GM23248 (cell line): Measurements from ENCODE around the gene HEY2. TPM values are rescaled to one million over a fixed set of nuclear protein-coding genes. Genes with fewer than 3 reads are reported as not detected.

Experiments
- DNase-seq: peaks from one replicate; pipeline ENCODE4 v3.0.0-alpha.2; 2015
- H2AFZ ChIP-seq: fragments of 200-600 bp; sonication (generic); 2 replicates; pipeline ENCODE4 v1.6.1; 2016; ENCODE audit warnings: antibody characterized with exemption
- H3F3A ChIP-seq: fragments of 200-600 bp; sonication (generic); 2 replicates; pipeline ENCODE4 v1.6.1; 2016; ENCODE audit warnings: mild to moderate bottlenecking, antibody characterized with exemption, mixed run types; ENCODE audit not compliant: insufficient read depth
- H3K27ac ChIP-seq: fragments of 200-600 bp; sonication (generic); 2 replicates; pipeline ENCODE4 v1.5.1; 2016; ENCODE audit warnings: mild to moderate bottlenecking
- H3K27me3 ChIP-seq: fragments of 200-600 bp; sonication (generic); replicated peaks from 2 replicates; pipeline ENCODE4 v1.6.1; 2016; ENCODE audit warnings: mild to moderate bottlenecking; ENCODE audit not compliant: insufficient read depth
- H3K36me3 ChIP-seq: fragments of 200-600 bp; sonication (generic); 2 replicates; pipeline ENCODE4 v1.6.1; 2016; ENCODE audit warnings: low read depth, mild to moderate bottlenecking
- H3K4me1 ChIP-seq: fragments of 200-600 bp; sonication (generic); 2 replicates; pipeline ENCODE4 v1.6.1; 2016; ENCODE audit warnings: mild to moderate bottlenecking; ENCODE audit not compliant: insufficient read depth
- H3K4me2 ChIP-seq: fragments of 200-600 bp; sonication (generic); one replicate; pipeline ENCODE4 v1.6.1; 2016; ENCODE audit warnings: mild to moderate bottlenecking; ENCODE audit not compliant: unreplicated experiment
- H3K4me3 ChIP-seq: fragments of 200-600 bp; sonication (generic); 2 replicates; pipeline ENCODE4 v1.5.1; 2016; ENCODE audit warnings: mild to moderate bottlenecking
- H3K79me2 ChIP-seq: fragments of 200-600 bp; sonication (generic); 2 replicates; pipeline ENCODE4 v1.6.1; 2016; ENCODE audit warnings: mild to moderate bottlenecking; ENCODE audit not compliant: insufficient read depth
- H3K9ac ChIP-seq: fragments of 200-600 bp; sonication (generic); 2 replicates; pipeline ENCODE4 v1.6.1; 2016; ENCODE audit warnings: mild to moderate bottlenecking
- H3K9me2 ChIP-seq: fragments of 200-600 bp; sonication (generic); 2 replicates; pipeline ENCODE4 v1.6.1; 2016; ENCODE audit warnings: mixed run types, mild to moderate bottlenecking, moderate library complexity; ENCODE audit not compliant: insufficient read depth
- H3K9me3 ChIP-seq: fragments of 200-600 bp; sonication (generic); one replicate; pipeline ENCODE4 v1.6.1; 2017; ENCODE audit warnings: low read depth
- H4K20me1 ChIP-seq: fragments of 200-600 bp; sonication (generic); 2 replicates; pipeline ENCODE4 v1.6.0; 2016; ENCODE audit not compliant: insufficient read depth
- EZH2 ChIP-seq: fragments of 200-600 bp; sonication (generic); IDR thresholded peaks from 2 replicates; pipeline ENCODE4 v1.6.1; 2018; ENCODE audit warnings: antibody characterized with exemption, mild to moderate bottlenecking; ENCODE audit not compliant: insufficient read depth, poor library complexity, severe bottlenecking
- EZH2phosphoT487 ChIP-seq: fragments of 200-600 bp; sonication (generic); IDR thresholded peaks from 2 replicates; pipeline ENCODE4 v1.6.1; 2018; ENCODE audit warnings: antibody characterized with exemption, moderate library complexity, mild to moderate bottlenecking, low read depth; ENCODE audit not compliant: insufficient read depth
- WGBS, 2 experiments: methylation state at CpG; one replicate each; pipeline ENCODE4 v1.1.6; 2015 to 2017; ENCODE audit warnings: low lambda C conversion rate in 2 of 2, low coverage in 1 of 2; ENCODE audit errors: missing lambda C conversion rate in 2 of 2; 5-methylcytosine and 5-hydroxymethylcytosine counted together
- in situ Hi-C: fragments of 300-500 bp; cut with MboI; formaldehyde crosslinking; loops from 2 replicates; pipeline ENCODE4 v1.15.0; 2020
- polyA plus RNA-seq: library from polyadenylated mRNA; unstranded; fragments of >200 nt; fragmentation: Nextera tagmentation; extraction: Ambion mirVana; gene quantifications from 2 replicates; pipeline ENCODE4 v1.2.1, GENCODE V29; 2016
- total RNA-seq: library from RNA; depleted of rRNA; stranded (reverse); fragments of >200 nt; shearing (Covaris generic); gene quantifications from 2 replicates; pipeline ENCODE4 v1.2.3, GENCODE V29; 2014

The HEY2 gene
- total and polyA plus RNA-seq, 2 experiments from 2014 or later, result not detected

DNA sequence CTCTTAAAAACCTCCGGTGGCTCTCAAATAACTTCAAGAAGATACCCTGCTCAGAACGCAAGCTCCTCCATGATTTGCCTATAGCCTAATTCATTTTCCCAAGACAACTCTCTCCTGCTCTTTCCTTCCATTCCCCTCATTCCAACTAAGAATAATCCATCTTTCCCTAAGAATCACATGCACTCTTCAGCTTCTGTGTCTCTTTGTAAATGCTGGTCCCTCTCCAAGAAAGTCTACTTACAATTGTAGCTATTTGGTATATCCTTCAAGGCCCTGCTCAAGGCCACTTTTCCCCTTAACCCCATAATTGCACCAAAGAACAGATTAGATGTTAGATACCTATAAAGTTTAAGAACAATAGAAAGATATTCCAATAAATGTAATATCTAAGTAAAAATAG, 7.4 kb upstream of the HEY2 start:
- Histone ChIP-seq H3K27ac (no peak overlapping the region), H3K27me3 (peaks cover 59% of the 10 kb centered on the region), H3K9me3 (no peaks in the 10 kb centered on the region), H3F3A (no peaks in the 10 kb centered on the region), H3K4me1 (no peaks in the 10 kb centered on the region), H3K9ac (no peak overlapping the region), H3K4me2 (no peak overlapping the region), H3K9me2 (no peaks in the 10 kb centered on the region), H2AFZ (no peak overlapping the region), H3K36me3 (no peaks in the 10 kb centered on the region), H4K20me1 (no peaks in the 10 kb centered on the region), H3K79me2 (no peaks in the 10 kb centered on the region), H3K4me3 (no peak overlapping the region)
- no peak for DNase-seq
- WGBS, 2 experiments, result 80 to 85% methylated on average over 2 of the region's 2 CpGs
- in situ Hi-C loops, result no loop called here
- no peak for TF ChIP-seq EZH2
- TF ChIP-seq EZH2phosphoT487, result no peak

DNA sequence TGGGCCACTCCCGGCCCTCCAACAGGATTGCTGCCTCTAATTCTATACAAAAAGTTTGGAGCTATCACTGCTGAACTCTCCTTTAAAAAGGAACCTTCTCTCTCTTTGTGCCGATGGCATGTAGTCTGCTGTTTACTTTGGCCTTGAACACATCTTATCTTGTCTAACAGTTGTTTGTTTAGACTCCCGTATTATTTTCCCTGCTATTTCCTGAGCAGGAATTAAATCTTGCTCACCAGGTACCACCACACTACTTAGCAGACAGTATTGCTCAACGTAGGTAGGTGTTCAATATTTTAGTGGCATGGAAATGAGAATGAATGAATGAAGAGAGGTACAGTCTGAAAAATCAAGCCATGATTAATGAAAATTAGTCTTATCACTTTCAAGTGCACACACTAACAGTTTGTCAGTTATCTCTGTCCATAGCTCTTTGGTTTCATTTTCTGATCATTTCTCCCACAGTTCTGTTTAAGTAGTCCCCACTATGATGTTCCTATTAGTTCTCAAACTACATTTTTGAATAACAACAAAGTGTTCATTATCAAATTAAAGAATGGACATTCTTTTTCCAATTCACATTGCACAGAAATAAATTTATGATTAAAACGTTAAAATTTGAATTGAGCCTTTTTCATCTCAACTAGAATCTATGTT, 6.8 kb upstream of the HEY2 start:
- no peak overlapping the region for H3K27ac ChIP-seq
- TF ChIP-seq EZH2phosphoT487 (no peak), EZH2 (no peak)
- in situ Hi-C loops, result no loop called here
- no peak overlapping the region for H3K4me3 ChIP-seq
- no peaks in the 10 kb centered on the region for H3K36me3 ChIP-seq
- no peak for DNase-seq
- 0 out of 2 replicates have a peak, but pooled peaks cover 4% of the 10 kb centered on the region for H3K4me1 ChIP-seq
- H3K9me2 ChIP-seq, result no peaks in the 10 kb centered on the region
- H3K79me2 ChIP-seq, result no peaks in the 10 kb centered on the region
- no peaks in the 10 kb centered on the region for H3K9me3 ChIP-seq
- no peaks in the 10 kb centered on the region for H3F3A ChIP-seq
- peaks cover 59% of the 10 kb centered on the region for H3K27me3 ChIP-seq
- WGBS, 2 experiments, result 54 to 57% methylated on average over 5 of the region's 5 CpGs
- H2AFZ ChIP-seq, result no peak overlapping the region
- H3K9ac ChIP-seq, result no peak overlapping the region
- H4K20me1 ChIP-seq, result no peaks in the 10 kb centered on the region
- H3K4me2 ChIP-seq, result no peak overlapping the region

DNA sequence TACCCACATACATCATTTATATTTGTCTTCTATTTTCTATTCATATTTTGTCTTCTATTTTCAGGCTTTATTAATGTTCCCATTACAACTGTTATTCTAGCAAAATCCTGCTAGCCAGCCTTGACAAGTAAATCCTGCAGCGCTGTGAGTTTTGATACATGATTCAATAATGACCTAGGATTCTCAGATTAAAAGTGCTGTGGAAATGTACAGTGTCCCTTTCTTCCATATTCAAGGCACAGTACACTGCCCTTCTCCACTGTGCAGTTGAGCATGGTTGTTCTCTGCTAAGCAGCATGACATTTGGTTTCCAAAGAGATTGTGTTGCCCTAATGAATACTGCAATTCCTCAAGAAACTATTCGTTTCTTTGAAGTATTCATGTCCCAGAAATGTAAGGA, 5.8 kb upstream of the HEY2 start:
- in situ Hi-C loops, result no loop called here
- Histone ChIP-seq H3K9me3 (no peaks in the 10 kb centered on the region), H3F3A (no peaks in the 10 kb centered on the region), H3K4me1 (peaks cover 8% of the 10 kb centered on the region), H3K4me3 (no peak overlapping the region), H3K27ac (no peak overlapping the region), H3K9ac (no peak overlapping the region), H2AFZ (no peak overlapping the region), H3K36me3 (no peaks in the 10 kb centered on the region), H3K79me2 (no peaks in the 10 kb centered on the region), H4K20me1 (no peaks in the 10 kb centered on the region), H3K4me2 (no peak overlapping the region), H3K9me2 (no peaks in the 10 kb centered on the region), H3K27me3 (peaks cover 65% of the 10 kb centered on the region)
- DNase-seq, result no peak
- 69 to 75% methylated on average over 2 of the region's 2 CpGs for WGBS, 2 experiments
- no peak for TF ChIP-seq EZH2phosphoT487

DNA sequence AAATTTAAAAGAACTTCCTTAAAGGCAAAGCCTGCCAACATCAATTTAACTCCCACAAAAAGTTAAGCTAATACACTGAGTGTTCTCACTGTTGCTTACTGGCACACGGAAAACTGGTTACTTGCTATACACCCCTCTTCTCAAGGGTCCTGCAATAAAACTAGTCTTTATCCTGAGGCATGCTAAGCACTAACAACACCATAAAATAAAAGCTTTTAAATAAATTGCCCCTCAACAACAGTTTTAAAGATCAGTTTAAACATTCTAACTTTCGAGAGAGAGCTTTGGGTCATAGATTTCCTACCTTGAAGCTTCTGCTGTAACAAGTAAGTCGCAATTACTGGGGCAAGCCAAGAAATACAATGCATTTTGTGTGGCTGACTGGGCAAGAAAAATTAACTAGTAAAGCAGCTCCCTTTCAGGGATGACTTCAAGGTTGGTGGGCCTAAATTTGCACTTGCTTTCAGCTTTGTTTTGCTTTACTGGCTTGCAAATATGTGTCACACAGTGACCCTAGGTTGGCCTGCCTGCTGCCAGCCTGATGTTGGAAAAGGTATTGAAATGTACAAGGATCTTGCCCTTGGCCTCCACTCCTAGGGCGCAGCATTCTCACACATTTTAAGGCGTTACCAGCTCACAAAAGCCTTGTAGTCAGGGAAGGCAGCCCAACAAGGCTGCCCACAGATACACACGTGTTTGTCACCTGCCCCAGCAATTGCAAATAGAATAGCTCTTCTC, 4.0 kb upstream of the HEY2 start:
- DNase-seq, result no peak
- no peaks in the 10 kb centered on the region for H3K36me3 ChIP-seq
- H3K4me2 ChIP-seq, result no peak overlapping the region
- no peaks in the 10 kb centered on the region for H3K9me3 ChIP-seq
- no peak overlapping the region for H3K9ac ChIP-seq
- H3K27ac ChIP-seq, result no peak overlapping the region
- in situ Hi-C loops, result no loop called here
- TF ChIP-seq EZH2phosphoT487 (no peak), EZH2 (no peak)
- H4K20me1 ChIP-seq, result no peaks in the 10 kb centered on the region
- H3K79me2 ChIP-seq, result no peaks in the 10 kb centered on the region
- H3K9me2 ChIP-seq, result no peaks in the 10 kb centered on the region
- peaks cover 10% of the 10 kb centered on the region for H3K4me1 ChIP-seq
- H3K27me3 ChIP-seq, result peaks cover 73% of the 10 kb centered on the region
- 76 to 78% methylated on average over 6 of the region's 6 CpGs for WGBS, 2 experiments
- no peak overlapping the region for H2AFZ ChIP-seq
- no peak overlapping the region for H3K4me3 ChIP-seq
- no peaks in the 10 kb centered on the region for H3F3A ChIP-seq
